Mononuclear cell (primary cell): Measurements from ENCODE around the gene TBK1. TPM values are rescaled to one million over a fixed set of nuclear protein-coding genes. Genes with fewer than 3 reads are reported as not detected.
"Not testable (repeated sequence)": the region's sequence is repeated elsewhere in the genome, so short reads cannot be mapped to it uniquely, and the experiment has no call there.

ENCODE experiments used
- H3K27me3 ChIP-seq: 2 replicates; pipeline ENCODE4 v1.6.0; 2011; ENCODE audit warnings: low read length, control low read depth; ENCODE audit not compliant: insufficient read depth
- H3K4me1 ChIP-seq: 2 replicates; pipeline ENCODE4 v1.5.1; 2011; ENCODE audit warnings: mild to moderate bottlenecking, low read length, control low read depth; ENCODE audit not compliant: insufficient read depth
- H3K4me3 ChIP-seq: 2 replicates; pipeline ENCODE4 v1.5.1; 2011; ENCODE audit warnings: mild to moderate bottlenecking, low read length, moderate library complexity
- H3K9me3 ChIP-seq: 2 replicates; pipeline ENCODE4 v1.5.1; 2011; ENCODE audit warnings: low read depth, mild to moderate bottlenecking, control low read depth, low read length
- total RNA-seq: library from RNA; depleted of rRNA; stranded (reverse); fragments of >200 nt; gene quantifications from one replicate; pipeline ENCODE4 v1.2.3, GENCODE V29; 2012

The TBK1 gene
- total RNA-seq, 1 donor, result 48.5 TPM

DNA sequence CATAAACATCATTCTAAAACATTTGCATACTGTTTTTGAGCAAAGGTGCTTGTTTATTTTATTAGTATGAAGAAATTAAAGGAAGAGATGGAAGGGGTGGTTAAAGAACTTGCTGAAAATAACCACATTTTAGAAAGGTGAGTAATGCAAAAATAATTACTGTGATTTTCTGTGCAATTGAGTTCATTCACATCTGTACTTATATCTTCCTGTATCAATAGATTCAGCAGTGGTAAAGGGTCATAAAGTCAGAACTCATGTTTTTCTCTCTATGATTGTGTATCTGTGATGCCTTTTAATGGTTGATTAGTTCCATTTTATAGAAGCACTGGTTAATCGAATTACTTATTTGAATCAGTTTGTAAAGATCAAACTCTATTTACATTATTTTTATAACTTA is 46.0 kb downstream of the TBK1 start:
- Histone ChIP-seq H3K9me3 (no peaks in the 10 kb centered on the region), H3K27me3 (no peaks in the 10 kb centered on the region), H3K4me3 (no peak overlapping the region), H3K4me1 (peaks cover 11% of the 10 kb centered on the region)

- Histone ChIP-seq H3K27me3 (no peaks in the 10 kb centered on the region), H3K4me3 (no peak overlapping the region), H3K9me3 (no peaks in the 10 kb centered on the region), H3K4me1 (peaks cover 11% of the 10 kb centered on the region)
Measured at GRCh38 chr12:64500394-64500793, 48.5 kb downstream of the TBK1 start.

GRCh38 chr12:64501486-64501885 is 49.6 kb downstream of the TBK1 start:
- no peak overlapping the region for H3K4me3 ChIP-seq
- no peaks in the 10 kb centered on the region for H3K9me3 ChIP-seq
- peaks cover 11% of the 10 kb centered on the region for H3K4me1 ChIP-seq
- H3K27me3 ChIP-seq, result no peaks in the 10 kb centered on the region

DNA sequence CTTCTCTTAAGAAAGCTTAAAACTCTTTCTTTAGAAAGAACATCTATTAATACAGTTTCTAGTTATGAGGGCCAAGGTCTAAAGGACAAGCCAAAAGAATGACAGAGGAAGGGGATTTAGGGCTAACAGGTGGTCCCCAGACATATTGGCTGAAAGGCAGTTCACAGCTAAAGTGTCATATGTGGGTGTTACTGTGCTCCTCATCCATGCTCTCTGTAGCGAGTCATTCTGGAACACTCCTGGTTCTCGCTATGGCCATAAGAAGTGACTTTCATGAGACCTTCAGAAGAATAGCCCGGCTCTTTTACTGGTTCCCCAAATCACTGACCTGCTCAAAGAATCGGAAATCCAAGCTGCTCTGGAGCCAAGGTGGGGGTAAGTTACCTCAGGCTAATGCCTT is 55.0 kb downstream of the TBK1 start:
- no peak overlapping the region for H3K4me3 ChIP-seq
- no peaks in the 10 kb centered on the region for H3K4me1 ChIP-seq
- H3K27me3 ChIP-seq, result no peaks in the 10 kb centered on the region
- no peaks in the 10 kb centered on the region for H3K9me3 ChIP-seq

DNA sequence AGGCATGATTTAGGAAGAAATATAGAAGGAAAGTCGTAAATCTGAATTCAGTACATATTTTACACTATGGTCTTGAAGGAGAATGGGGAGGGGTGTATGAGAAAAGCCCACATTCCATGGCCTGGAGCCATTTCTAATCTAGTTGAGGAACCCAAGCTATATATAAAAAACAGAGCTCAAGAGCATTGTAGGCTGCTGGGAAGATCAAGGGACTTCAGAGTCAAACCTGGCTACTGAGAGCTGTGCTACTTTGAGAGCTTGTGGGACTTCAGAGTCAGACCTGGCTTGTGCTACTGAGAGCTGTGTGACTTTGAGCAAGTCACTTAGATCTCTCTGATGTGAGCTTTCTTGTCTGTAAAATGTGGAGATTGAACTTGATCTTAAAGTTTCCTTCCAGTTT is 58.7 kb downstream of the TBK1 start:
- Histone ChIP-seq H3K27me3 (no peaks in the 10 kb centered on the region), H3K9me3 (no peaks in the 10 kb centered on the region), H3K4me3 (no peak overlapping the region), H3K4me1 (no peaks in the 10 kb centered on the region)

DNA sequence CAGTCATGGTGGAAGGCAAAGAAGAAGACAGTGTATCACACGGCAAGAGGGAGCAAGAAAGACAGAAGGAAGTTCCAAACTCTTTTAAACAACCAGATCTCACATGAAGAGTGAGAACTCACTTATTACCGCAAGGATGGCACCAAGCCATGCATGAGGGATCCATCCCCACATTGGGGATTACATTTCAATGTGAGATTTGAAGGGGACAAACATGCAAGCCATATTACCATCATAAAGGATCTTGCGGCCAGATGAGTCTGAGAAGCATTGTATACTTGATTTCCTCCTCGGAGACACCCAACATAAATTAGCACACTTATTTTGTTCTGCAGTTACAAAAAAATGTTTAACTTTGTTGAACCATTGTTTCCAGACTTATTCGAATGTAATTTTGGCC is 66.5 kb downstream of the TBK1 start:
- Histone ChIP-seq H3K4me3 (no peak overlapping the region), H3K27me3 (no peaks in the 10 kb centered on the region), H3K9me3 (no peaks in the 10 kb centered on the region), H3K4me1 (no peaks in the 10 kb centered on the region)

DNA sequence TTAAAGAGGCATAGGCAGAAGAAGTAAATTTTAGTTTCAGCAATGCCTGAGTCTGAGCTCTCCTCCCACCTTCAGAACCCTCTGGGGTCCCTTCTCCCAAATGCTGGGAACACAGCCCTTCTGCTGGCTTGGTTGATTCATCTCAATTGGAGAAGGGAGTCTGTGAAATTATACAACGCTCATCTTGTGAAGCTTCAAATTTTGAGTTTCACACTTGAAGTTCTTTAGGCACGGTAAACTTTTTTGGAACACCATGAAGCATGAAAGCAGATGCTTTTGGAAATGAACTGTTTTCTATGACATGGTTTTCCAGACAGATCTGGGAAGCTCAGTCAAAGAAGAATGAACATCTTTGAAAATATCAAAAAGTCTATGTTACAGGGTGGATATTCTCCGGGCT is 69.9 kb downstream of the TBK1 start:
- Histone ChIP-seq H3K4me1 (no peaks in the 10 kb centered on the region), H3K27me3 (no peaks in the 10 kb centered on the region), H3K9me3 (no peaks in the 10 kb centered on the region), H3K4me3 (no peak overlapping the region)

- Histone ChIP-seq H3K9me3 (no peaks in the 10 kb centered on the region), H3K27me3 (no peaks in the 10 kb centered on the region), H3K4me1 (no peaks in the 10 kb centered on the region), H3K4me3 (no peak overlapping the region)
Measured at GRCh38 chr12:64522316-64522715, 70.4 kb downstream of the TBK1 start.

GRCh38 chr12:64522807-64523206 is 70.9 kb downstream of the TBK1 start:
- H3K4me1 ChIP-seq, result no peaks in the 10 kb centered on the region
- no peak overlapping the region for H3K4me3 ChIP-seq
- no peaks in the 10 kb centered on the region for H3K27me3 ChIP-seq
- H3K9me3 ChIP-seq, result no peaks in the 10 kb centered on the region

DNA sequence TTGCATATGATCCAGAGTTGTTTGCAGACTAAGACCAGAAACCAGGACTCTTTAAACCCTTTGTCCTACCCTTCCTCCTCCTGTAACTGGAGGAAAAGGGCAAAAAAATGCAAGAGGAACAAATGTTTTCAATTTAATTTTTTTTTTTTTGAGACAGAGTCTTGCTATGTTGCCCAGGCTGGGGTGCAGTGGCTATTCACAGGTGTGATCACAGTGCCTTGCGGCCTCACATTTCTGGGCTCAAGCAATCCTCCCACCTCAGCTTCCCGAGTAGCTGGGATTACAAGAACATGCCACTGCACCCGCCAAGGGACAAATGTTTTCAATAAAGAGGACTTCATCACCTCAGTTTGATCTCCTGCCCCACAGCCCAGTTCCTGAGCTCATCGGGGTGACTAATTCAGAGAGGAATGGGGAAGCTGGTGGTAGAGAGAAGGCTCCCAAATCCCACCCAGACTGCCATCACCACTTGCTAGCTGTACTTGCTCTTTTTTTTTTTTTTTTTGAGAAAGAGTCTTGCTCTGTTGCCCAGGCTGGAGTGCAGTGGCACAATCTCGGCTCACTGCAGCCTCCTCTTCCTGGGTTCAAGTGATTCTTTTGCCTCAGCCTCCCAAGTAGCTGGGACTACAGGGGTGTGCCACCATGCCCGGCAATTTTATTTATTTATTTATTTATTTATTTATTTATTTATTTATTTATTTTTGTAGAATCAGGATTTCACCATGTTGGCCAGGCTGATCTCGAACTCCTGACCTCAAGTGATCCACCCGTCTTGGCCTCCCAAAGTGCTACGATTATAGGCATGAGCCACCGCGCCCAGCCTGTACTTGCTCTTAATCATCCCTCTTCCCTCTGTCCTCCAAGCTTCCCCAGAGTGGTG is 71.9 kb downstream of the TBK1 start:
- H3K9me3 ChIP-seq, H3K4me3 ChIP-seq, H3K27me3 ChIP-seq: not testable (repeated sequence)

GRCh38 chr12:64525461-64526160 is 73.7 kb downstream of the TBK1 start:
- Histone ChIP-seq H3K4me1 (no peaks in the 10 kb centered on the region), H3K27me3 (no peaks in the 10 kb centered on the region), H3K9me3 (no peaks in the 10 kb centered on the region), H3K4me3 (no peak overlapping the region)

More for the DNA sequence above, 71.9 kb downstream of the TBK1 start:
- H3K4me1 ChIP-seq, result not testable (repeated sequence)

DNA sequence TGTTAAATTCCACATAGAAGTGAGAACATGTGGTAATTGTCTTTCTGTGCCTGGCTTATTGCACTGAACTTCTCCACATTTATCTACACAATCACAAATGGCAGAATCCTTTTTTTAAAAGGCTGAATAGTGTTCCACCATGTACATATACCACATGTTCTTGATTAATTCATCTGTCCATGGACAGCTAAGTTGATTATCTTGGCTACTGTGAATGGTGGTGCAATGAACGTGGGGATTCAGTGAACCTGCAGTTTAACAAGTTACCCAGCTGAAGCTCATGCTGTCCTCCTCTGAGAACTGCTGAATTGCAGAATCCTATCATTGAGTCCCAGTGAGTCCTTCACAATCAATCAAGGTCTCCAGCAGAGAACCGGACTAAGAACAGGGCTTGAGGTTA is 74.9 kb downstream of the TBK1 start:
- no peak overlapping the region for H3K4me3 ChIP-seq
- no peaks in the 10 kb centered on the region for H3K9me3 ChIP-seq
- no peaks in the 10 kb centered on the region for H3K4me1 ChIP-seq
- no peaks in the 10 kb centered on the region for H3K27me3 ChIP-seq

GRCh38 chr12:64528616-64529015 is 76.7 kb downstream of the TBK1 start:
- Histone ChIP-seq H3K4me1 (no peaks in the 10 kb centered on the region), H3K4me3 (no peak overlapping the region), H3K9me3 (no peaks in the 10 kb centered on the region), H3K27me3 (no peaks in the 10 kb centered on the region)

- Histone ChIP-seq H3K27me3 (no peaks in the 10 kb centered on the region), H3K4me1 (no peaks in the 10 kb centered on the region), H3K4me3 (no peak overlapping the region), H3K9me3 (no peaks in the 10 kb centered on the region)
Measured at GRCh38 chr12:64530566-64530965, 78.6 kb downstream of the TBK1 start.

- no peaks in the 10 kb centered on the region for H3K4me1 ChIP-seq
Measured at GRCh38 chr12:64531665-64532334, 79.9 kb downstream of the TBK1 start.

More at GRCh38 chr12:64531665-64532334, 79.9 kb downstream of the TBK1 start:
- Histone ChIP-seq H3K4me3 (no peak overlapping the region), H3K27me3 (no peaks in the 10 kb centered on the region), H3K9me3 (no peaks in the 10 kb centered on the region)
